Measurements from ENCODE around the gene HSFX1.
"Not testable (repeated sequence)": the region's sequence is repeated elsewhere in the genome, so short reads cannot be mapped to it uniquely, and the experiment has no call there.

The HSFX1 gene, protein sequence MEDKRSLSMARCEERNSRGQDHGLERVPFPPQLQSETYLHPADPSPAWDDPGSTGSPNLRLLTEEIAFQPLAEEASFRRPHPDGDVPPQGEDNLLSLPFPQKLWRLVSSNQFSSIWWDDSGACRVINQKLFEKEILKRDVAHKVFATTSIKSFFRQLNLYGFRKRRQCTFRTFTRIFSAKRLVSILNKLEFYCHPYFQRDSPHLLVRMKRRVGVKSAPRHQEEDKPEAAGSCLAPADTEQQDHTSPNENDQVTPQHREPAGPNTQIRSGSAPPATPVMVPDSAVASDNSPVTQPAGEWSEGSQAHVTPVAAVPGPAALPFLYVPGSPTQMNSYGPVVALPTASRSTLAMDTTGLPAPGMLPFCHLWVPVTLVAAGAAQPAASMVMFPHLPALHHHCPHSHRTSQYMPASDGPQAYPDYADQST

DNA sequence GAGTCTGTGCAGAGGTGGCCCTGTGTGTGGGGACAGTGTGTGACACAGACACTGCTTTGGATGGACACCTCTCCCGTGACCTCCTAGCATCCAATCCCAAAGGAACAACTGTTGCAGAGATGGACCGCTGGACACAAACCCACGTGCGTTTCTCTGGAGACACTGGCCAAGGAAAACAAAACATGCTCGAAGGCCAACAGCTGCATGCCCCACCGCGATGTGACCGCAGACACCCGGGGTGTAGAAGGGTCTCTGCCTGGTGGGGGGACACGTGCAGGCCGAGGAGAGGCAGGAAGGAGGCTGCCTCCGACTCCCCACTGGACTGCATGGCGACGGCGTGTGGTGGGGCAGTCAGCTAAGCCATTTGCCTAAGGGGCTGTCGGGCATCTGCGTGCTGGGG lies at the start of gene HSFX1:
TSS of gene HSFX1 (plus strand) at position 301 of the 400 bp plus-strand sequence. CDS start 614 bp downstream, outside the sequence.
- not testable (repeated sequence) for H3K27ac ChIP-seq

DNA sequence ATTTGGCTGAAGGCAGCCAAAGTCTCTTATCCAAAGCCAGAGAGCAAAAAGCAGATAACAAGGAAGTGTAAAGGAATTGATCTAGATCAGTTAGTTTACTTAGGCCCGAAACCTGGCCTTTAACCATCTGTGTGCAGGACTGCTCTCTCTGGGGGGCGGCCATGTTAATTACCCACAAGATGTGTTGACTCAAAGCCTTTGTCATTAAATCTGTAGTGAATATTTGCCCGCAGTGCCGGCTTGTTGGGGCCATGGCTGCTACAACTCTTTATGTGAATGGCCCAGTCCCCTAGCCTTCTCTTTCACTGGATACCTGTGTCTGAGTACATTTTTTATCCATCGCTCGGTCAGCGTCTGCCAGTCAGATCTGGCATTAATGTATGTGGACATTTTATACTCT lies 46.6 kb upstream of the HSFX1 start:
- not testable (repeated sequence) for H3K27ac ChIP-seq

DNA sequence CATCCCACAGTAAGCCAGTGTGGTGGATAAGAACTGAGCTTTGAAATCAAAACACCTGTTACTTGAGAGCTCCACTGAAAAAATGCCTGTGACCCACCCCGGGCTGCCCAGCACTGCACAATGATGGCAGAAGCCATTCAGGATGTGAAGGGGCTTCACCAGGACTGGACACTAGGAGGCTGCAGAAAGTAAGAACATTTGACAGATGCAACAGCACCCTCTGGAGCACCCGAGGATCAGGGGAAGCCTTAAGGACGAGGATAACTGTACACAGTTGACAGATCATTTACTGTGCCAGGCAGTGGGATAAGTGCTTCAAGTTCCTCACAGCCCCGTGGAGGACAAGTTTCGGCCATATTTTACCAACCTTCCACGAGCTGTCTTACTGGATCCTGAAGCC lies 31.6 kb upstream of the HSFX1 start:
- not testable (repeated sequence) for H3K27ac ChIP-seq

DNA sequence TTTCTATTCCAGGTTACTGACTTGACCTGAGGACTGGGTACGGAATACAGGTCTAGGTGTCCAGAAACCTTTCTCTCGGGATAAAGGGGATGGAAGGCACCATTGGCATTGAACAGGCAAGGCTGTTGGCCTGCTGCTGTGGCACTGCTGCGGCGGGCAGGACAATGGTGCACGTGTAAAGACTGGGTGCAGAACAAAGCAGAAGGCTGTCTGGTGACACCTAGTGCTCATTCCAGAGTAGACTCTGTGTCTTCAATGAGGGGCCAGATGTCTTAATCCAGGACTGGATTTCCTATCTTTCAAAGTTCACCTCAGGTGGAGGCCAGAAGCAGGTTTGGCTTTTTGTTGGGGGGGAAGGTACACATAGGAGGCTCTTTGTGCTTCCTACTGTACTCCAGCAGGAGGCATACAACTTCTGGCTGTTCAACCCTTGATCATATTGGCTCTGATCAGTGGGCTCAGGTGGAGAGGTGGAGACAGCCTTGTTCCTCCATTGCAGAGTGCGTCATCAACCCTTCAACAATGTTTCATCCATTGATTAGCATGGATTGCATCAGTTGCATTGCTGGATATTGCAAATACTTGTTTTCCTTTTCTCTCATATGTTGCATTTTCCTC lies 27.4 kb upstream of the HSFX1 start:
- not testable (repeated sequence) for H3K27ac ChIP-seq

DNA sequence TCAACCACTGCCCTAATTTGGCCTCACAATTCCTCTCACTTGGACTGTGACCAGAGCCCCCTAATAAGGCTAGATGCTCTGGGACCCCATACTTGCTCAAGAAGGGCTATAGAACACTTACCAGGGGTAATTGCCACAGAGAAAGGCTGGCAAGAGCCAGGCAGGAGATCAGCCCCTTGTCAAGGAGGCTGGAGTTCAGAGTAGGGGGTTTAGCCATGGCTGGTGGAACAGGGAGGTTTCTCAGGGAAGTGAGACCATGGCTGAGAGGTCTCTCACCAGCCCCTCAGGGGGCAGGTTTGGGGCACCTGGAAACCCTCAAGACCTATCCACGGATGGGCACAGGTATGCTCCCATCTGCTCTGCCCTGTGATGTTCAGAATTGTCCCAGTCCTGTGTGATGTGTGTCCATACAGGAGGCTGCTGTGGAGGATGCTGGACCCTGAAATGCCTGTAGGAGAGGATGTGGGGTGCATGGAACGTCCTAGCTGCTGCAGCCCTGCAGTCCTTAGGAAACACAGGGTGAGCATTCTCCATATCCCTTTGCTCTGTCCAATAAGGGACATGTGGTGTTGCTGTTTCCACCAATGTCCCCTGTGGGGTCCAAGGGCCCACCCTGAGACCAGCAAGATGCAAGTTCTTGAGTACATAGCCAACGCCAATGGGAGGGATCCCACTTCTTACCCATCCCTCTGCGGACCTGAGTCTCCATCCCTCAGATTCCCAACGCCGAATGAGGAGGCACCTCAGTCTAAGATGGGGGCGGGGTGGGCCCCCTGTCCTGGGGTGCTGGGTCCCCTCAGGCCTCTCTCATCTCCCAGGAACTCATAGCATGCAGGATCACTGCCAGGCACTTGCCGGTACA lies 16.4 kb upstream of the HSFX1 start:
- H3K27ac ChIP-seq, result no peak overlapping the region
- TF ChIP-seq ZFX (IDR thresholded peaks at IDR 0.05), result no peak
- TF ChIP-seq, protein P1, sequence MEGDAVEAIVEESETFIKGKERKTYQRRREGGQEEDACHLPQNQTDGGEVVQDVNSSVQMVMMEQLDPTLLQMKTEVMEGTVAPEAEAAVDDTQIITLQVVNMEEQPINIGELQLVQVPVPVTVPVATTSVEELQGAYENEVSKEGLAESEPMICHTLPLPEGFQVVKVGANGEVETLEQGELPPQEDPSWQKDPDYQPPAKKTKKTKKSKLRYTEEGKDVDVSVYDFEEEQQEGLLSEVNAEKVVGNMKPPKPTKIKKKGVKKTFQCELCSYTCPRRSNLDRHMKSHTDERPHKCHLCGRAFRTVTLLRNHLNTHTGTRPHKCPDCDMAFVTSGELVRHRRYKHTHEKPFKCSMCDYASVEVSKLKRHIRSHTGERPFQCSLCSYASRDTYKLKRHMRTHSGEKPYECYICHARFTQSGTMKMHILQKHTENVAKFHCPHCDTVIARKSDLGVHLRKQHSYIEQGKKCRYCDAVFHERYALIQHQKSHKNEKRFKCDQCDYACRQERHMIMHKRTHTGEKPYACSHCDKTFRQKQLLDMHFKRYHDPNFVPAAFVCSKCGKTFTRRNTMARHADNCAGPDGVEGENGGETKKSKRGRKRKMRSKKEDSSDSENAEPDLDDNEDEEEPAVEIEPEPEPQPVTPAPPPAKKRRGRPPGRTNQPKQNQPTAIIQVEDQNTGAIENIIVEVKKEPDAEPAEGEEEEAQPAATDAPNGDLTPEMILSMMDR (conservative IDR thresholded peaks at IDR 0.05), result no peak

DNA sequence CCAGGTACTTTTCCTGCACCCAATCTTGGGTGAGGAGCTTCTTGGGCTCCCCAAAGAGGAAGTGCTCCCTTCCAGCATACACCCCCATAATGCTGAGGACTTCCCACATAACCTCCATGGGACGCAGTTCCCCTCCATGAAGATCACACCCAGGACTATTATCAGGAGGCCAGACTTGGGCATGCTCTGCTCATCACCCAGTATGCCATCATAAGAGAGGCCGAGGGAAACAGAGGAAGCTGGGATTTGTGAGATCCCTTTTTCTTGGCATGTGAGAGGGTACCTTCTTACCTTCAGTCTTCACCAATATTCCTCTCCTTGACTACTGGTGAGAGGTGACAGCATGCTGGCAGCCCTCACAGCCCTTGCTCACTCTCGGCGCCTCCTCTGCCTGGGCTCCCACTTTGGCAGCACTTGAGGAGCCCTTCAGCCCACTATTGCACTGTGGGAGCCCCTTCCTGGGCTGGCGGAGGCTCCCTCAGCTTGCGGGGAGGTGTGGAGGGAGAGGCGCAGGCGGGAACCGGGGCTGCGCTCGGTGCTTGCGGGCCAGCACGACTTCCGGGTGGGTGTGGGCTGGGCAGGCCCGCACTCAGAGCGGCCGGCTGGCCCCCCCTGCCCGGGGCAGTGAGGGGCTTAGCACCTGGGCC lies 15.7 kb upstream of the HSFX1 start:
- no peak overlapping the region for H3K27ac ChIP-seq
- no peak for TF ChIP-seq ZFX (IDR thresholded peaks at IDR 0.05)

DNA sequence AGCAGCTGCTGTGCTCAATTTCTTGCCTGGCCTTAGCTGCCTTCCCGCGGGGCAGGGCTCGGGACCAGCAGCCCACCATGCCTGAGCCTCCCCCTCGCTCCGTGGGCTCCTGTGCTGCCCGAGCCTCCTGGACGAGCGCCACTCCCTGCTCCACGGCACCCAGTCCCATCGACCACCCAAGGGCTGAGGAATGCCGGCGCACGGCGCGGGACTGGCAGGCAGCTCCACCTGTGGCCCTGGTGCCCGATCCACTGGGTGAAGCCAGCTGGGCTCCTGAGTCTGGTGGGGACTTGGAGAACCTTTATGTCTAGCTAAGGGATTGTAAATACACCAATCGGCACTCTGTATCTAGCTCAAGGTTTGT lies 15.2 kb upstream of the HSFX1 start:
- H3K27ac ChIP-seq, result not testable (repeated sequence)

DNA sequence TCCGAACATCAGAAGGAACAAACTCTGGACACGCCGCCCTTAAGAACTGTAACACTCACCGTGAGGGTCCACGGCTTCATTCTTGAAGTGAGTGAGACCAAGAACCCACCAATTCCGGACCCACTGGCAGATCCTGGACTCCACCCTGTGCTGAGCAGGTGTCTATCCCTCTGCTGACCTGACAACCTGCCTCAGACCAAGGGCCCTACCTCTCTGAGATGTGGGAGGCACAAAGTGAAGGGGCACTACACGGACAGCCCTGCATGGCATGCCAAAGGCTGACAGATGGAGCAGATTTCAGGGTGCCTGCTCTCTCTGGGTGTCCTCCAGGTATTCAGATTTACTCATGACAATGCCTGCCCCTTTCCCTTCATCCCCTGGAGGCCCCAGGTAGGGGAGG lies 14.0 kb upstream of the HSFX1 start:
- TF ChIP-seq ZFX (IDR thresholded peaks at IDR 0.05), result no peak
- TF ChIP-seq, protein P1 (conservative IDR thresholded peaks at IDR 0.05), result no peak
- no peak overlapping the region for H3K27ac ChIP-seq

DNA sequence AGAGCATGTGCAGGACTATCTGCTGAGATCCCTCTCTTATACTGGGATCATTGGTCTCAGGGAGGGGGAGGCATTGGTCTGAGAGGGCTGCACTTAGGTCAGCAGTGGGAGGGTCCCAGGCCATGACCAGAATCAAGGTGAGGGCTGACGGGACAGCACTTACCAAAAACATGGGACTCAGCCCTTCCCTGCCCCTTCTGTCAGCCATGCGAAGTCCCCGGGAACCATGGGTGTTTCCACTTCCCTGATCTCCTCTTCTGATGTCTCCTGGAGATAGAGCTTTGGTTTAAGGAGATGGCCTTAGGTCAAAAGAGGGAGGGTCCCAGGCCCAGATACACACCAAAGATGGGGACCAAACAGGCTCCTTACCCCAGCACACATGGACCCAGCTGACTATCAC lies 12.9 kb upstream of the HSFX1 start:
- H3K27ac ChIP-seq, result no peak overlapping the region
- no peak for TF ChIP-seq ZFX (IDR thresholded peaks at IDR 0.05)
- TF ChIP-seq, protein P1 (conservative IDR thresholded peaks at IDR 0.05), result no peak

DNA sequence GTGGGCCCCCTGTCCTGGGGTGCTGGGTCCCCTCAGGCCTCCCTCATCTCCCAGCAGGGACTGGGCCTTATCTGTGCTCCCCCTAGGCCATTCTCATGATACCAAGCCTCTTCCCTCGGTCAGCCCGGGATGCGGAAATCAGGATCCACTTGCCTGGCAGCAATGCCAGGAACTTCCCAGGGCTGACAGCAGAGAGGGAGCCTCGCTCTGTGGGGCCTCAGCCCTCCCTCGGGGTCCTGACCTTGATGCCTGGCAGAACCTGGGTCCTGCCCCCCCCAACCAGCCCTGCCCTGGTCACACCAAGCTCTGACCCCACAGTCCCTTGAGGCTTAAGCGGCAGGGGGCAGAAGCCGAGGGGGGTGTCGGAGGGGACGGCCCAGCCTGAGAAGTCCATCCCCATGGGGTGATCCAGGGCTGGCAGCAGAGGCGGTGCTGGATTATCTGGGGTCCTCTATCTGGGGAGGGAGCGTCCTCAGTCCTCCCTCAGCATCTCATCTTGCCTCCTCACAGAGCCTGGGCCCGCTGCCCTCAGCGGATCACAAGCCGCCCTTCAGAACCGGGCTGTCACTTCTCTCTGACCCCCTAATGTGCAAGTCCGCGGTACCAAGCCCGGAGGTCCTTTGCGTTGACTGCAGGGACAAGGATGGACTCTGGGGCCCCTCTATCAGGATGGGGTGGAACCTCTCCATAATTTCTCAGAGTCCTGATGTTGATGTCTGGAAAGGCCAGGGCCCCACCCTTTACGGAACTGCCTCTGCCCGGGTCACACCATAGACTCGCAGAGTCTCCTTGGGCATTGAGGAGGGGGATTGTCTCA lies 11.8 kb upstream of the HSFX1 start:
- not testable (repeated sequence) for H3K27ac ChIP-seq
